ENCODE data around the gene ARHGEF1. TPM values are rescaled to one million over a fixed set of nuclear protein-coding genes. Genes with fewer than 3 reads are reported as not detected.

The ARHGEF1 gene
- total and polyA plus RNA-seq, 2 donors (not counting 1 experiment from before 2014, with no cell fraction given) = 21.6 to 23.9 TPM

DNA sequence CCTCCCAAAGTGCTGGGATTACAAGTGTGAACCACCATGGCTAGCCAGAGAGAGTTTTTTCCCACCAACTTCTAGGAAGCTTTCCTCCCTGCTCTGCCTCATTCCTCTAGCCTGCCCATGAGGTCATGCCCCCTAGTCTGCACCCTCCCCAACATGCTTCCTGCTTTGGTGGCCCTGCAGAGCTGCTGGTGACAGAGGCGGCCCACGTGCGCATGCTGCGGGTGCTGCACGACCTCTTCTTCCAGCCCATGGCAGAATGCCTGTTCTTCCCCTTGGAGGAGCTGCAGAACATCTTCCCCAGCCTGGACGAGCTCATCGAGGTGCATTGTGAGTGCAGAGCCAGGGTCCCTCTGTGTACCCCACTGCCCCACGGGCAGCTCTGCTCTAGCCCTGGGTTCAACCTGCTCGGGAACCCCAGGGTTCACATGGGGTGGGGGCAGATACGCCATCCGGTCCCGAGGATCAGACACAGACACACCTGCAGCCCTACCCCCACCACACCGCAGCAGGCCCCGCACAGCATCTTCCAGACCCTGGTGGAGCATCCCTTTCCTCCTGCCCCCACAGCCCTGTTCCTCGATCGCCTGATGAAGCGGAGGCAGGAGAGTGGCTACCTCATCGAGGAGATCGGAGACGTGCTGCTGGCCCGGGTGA lies 18.9 kb downstream of the ARHGEF1 start:
- H3K27ac ChIP-seq (ENCODE audit: insufficient read depth, low read length) = no peak overlapping the region
- H3K4me2 ChIP-seq (ENCODE audit: extremely low read depth, insufficient read depth, low read length) = no peak overlapping the region
- no peaks in the 10 kb centered on the region for H3K27me3 ChIP-seq (ENCODE audit: control insufficient read depth, insufficient read depth, low read length)
- no peaks in the 10 kb centered on the region for H3K79me2 ChIP-seq (ENCODE audit: control insufficient read depth, insufficient read depth, low read length)
- H3K36me3 ChIP-seq (ENCODE audit: control insufficient read depth, insufficient read depth, low read length) = peaks cover 33% of the 10 kb centered on the region
- DNase-seq (ENCODE audit: low read depth in 2 of 2) = no peak
- H4K20me1 ChIP-seq (ENCODE audit: control insufficient read depth, extremely low read depth, insufficient read depth, low read length) = no peaks in the 10 kb centered on the region
- no peak overlapping the region for H3K9ac ChIP-seq (ENCODE audit: insufficient read depth, low read length)
- TF ChIP-seq EZH2 (IDR thresholded peaks at IDR 0.05; ENCODE audit: low read length, missing control alignments) = no peak
- TF ChIP-seq, protein P1, sequence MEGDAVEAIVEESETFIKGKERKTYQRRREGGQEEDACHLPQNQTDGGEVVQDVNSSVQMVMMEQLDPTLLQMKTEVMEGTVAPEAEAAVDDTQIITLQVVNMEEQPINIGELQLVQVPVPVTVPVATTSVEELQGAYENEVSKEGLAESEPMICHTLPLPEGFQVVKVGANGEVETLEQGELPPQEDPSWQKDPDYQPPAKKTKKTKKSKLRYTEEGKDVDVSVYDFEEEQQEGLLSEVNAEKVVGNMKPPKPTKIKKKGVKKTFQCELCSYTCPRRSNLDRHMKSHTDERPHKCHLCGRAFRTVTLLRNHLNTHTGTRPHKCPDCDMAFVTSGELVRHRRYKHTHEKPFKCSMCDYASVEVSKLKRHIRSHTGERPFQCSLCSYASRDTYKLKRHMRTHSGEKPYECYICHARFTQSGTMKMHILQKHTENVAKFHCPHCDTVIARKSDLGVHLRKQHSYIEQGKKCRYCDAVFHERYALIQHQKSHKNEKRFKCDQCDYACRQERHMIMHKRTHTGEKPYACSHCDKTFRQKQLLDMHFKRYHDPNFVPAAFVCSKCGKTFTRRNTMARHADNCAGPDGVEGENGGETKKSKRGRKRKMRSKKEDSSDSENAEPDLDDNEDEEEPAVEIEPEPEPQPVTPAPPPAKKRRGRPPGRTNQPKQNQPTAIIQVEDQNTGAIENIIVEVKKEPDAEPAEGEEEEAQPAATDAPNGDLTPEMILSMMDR (conservative IDR thresholded peaks at IDR 0.05 in 1 of 2, IDR thresholded peaks at IDR 0.05 in 1 of 2; ENCODE audit: low read depth in 1 of 2, low read length in 2 of 2) = no peak
- no peak overlapping the region for H2AFZ ChIP-seq (ENCODE audit: low read length)
- peaks cover 2% of the 10 kb centered on the region for H3K4me1 ChIP-seq (ENCODE audit: control insufficient read depth, extremely low read depth, insufficient read depth, low read length)
- no peaks in the 10 kb centered on the region for H3K9me3 ChIP-seq (ENCODE audit: control insufficient read depth, insufficient read depth, low read depth, low read length)
- H3K4me3 ChIP-seq (replicated peaks in 1 of 4; ENCODE audit: control extremely low read depth in 1 of 4, insufficient read depth in 1 of 4, low read depth in 3 of 4, low read length in 4 of 4) = no peak overlapping the region

DNA sequence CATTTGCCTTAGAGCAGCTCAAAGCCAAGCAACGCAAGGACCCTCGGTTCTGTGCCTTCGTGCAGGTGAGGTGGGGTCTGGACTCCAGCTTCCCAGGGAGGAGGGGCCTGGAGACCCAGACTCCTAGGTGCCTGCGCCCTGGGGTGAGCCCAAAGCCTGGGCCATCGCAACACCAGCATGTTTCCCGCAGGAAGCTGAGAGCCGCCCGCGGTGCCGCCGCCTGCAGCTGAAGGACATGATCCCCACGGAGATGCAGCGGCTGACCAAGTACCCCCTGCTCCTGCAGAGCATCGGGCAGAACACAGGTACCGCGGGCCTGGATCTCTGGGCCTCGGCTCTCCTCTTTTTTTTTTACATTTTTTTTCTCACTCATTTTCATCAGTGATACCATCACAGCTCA lies 19.6 kb downstream of the ARHGEF1 start:
- no peak for DNase-seq (ENCODE audit: low read depth in 2 of 2)
- Histone ChIP-seq H3K27me3 (ENCODE audit: control insufficient read depth, insufficient read depth, low read length) (no peaks in the 10 kb centered on the region), H3K9ac (ENCODE audit: insufficient read depth, low read length) (no peak overlapping the region), H3K4me1 (ENCODE audit: control insufficient read depth, extremely low read depth, insufficient read depth, low read length) (peaks cover 2% of the 10 kb centered on the region), H3K79me2 (ENCODE audit: control insufficient read depth, insufficient read depth, low read length) (no peaks in the 10 kb centered on the region), H3K27ac (ENCODE audit: insufficient read depth, low read length) (no peak overlapping the region), H2AFZ (ENCODE audit: low read length) (no peak overlapping the region), H4K20me1 (ENCODE audit: control insufficient read depth, extremely low read depth, insufficient read depth, low read length) (no peaks in the 10 kb centered on the region), H3K9me3 (ENCODE audit: control insufficient read depth, insufficient read depth, low read depth, low read length) (no peaks in the 10 kb centered on the region), H3K4me3 (replicated peaks in 1 of 4; ENCODE audit: control extremely low read depth in 1 of 4, insufficient read depth in 1 of 4, low read depth in 3 of 4, low read length in 4 of 4) (no peak overlapping the region), H3K4me2 (ENCODE audit: extremely low read depth, insufficient read depth, low read length) (no peak overlapping the region), H3K36me3 (ENCODE audit: control insufficient read depth, insufficient read depth, low read length) (peaks cover 32% of the 10 kb centered on the region)
- no peak for TF ChIP-seq EZH2 (IDR thresholded peaks at IDR 0.05; ENCODE audit: low read length, missing control alignments)
- TF ChIP-seq, protein P1 (conservative IDR thresholded peaks at IDR 0.05 in 1 of 2, IDR thresholded peaks at IDR 0.05 in 1 of 2; ENCODE audit: low read depth in 1 of 2, low read length in 2 of 2) = no peak

DNA sequence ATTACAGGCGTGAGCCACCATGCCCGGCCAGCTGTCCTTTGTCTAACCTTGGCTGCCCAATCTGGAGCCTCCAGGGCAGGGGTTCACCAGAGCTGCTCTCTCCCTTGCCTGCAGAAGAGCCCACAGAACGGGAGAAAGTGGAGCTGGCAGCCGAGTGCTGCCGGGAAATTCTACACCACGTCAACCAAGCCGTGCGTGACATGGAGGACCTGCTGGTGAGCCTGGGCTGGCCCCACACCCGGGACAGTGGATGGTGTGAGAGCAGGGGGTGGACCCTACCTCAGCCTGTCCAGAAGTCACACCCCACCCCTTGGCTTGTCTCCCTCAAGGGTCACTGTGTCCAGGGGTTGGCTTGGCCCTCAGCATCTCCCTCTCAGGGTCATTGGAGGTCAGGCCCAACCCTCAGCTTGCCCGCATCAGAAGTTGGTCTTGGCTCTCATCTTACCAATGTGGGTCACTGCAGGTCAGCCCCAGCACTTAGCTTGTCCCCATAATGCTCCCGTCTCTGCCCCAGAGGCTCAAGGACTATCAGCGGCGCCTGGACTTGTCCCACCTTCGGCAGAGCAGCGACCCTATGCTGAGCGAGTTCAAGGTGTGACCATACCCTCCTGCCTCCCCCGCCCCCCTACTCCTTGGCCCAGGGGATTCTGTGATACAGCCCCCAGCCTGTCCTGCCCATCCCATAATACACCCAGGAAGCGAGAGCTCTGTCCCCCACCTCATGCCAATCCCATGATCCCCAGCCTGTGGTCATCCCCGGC lies 20.4 kb downstream of the ARHGEF1 start:
- Histone ChIP-seq H3K4me2 (ENCODE audit: extremely low read depth, insufficient read depth, low read length) (no peak overlapping the region), H2AFZ (ENCODE audit: low read length) (no peak overlapping the region), H3K79me2 (ENCODE audit: control insufficient read depth, insufficient read depth, low read length) (no peaks in the 10 kb centered on the region), H3K9me3 (ENCODE audit: control insufficient read depth, insufficient read depth, low read depth, low read length) (no peaks in the 10 kb centered on the region), H3K27ac (ENCODE audit: insufficient read depth, low read length) (no peak overlapping the region), H3K4me1 (ENCODE audit: control insufficient read depth, extremely low read depth, insufficient read depth, low read length) (peaks cover 2% of the 10 kb centered on the region), H3K9ac (ENCODE audit: insufficient read depth, low read length) (no peak overlapping the region), H3K36me3 (ENCODE audit: control insufficient read depth, insufficient read depth, low read length) (peaks cover 28% of the 10 kb centered on the region), H3K4me3 (replicated peaks in 1 of 4; ENCODE audit: control extremely low read depth in 1 of 4, insufficient read depth in 1 of 4, low read depth in 3 of 4, low read length in 4 of 4) (no peak overlapping the region), H3K27me3 (ENCODE audit: control insufficient read depth, insufficient read depth, low read length) (no peaks in the 10 kb centered on the region), H4K20me1 (ENCODE audit: control insufficient read depth, extremely low read depth, insufficient read depth, low read length) (no peaks in the 10 kb centered on the region)
- TF ChIP-seq EZH2 (IDR thresholded peaks at IDR 0.05; ENCODE audit: low read length, missing control alignments) = no peak
- TF ChIP-seq, protein P1 (conservative IDR thresholded peaks at IDR 0.05 in 1 of 2, IDR thresholded peaks at IDR 0.05 in 1 of 2; ENCODE audit: low read depth in 1 of 2, low read length in 2 of 2) = no peak
- no peak for DNase-seq (ENCODE audit: low read depth in 2 of 2)
